A673 (cell line): ENCODE measurements around the gene FAM3B. TPM values are rescaled to one million over a fixed set of nuclear protein-coding genes. Genes with fewer than 3 reads are reported as not detected.

Experiments used
- BruUV-seq: library from RNA; stranded (reverse); fragments of 400-500 nt; replicated peaks from 2 replicates; lab custom pipeline; 2021; lab: Mats Ljungman, UMichigan
- CTCF ChIA-PET: fragments of 300-600 bp; sonication (Branson Sonifier 250); formaldehyde crosslinking; loops from one replicate; lab custom pipeline; 2022; ENCODE audit warnings: antibody characterized with exemption; lab: Charles Lee
- POLR2A ChIA-PET: fragments of 300-600 bp; sonication (Branson Sonifier 250); formaldehyde crosslinking; loops from one replicate; lab custom pipeline; 2022; ENCODE audit warnings: antibody characterized with exemption; ENCODE audit not compliant: low non-redundant PET; lab: Charles Lee
- DNase-seq: peaks from one replicate; pipeline ENCODE4 v3.0.0-alpha.2; 2015; ENCODE audit warnings: low spot score
- H3K27ac ChIP-seq: fragments of 200-600 bp; sonication (generic); 2 replicates; pipeline ENCODE4 v1.5.1; 2016; ENCODE audit warnings: mixed run types, low read depth, mild to moderate bottlenecking, mixed read lengths, antibody characterized with exemption, low read length; ENCODE audit not compliant: poor library complexity, severe bottlenecking
- H3K27me3 ChIP-seq: fragments of 200-600 bp; sonication (generic); replicated peaks from 2 replicates; pipeline ENCODE4 v1.6.1; 2017; ENCODE audit warnings: mixed run types, low read depth, mild to moderate bottlenecking, mixed read lengths, antibody characterized with exemption, low read length; ENCODE audit not compliant: insufficient read depth, poor library complexity
- H3K36me3 ChIP-seq: fragments of 200-600 bp; sonication (generic); 2 replicates; pipeline ENCODE4 v1.6.1; 2016; ENCODE audit warnings: mixed run types, mild to moderate bottlenecking, mixed read lengths, antibody characterized with exemption, low read length; ENCODE audit not compliant: insufficient read depth, poor library complexity, severe bottlenecking
- H3K4me1 ChIP-seq: fragments of 200-600 bp; sonication (generic); 2 replicates; pipeline ENCODE4 v1.6.1; 2017; ENCODE audit warnings: mixed run types, mild to moderate bottlenecking, mixed read lengths, antibody characterized with exemption, low read length; ENCODE audit not compliant: insufficient read depth, poor library complexity, severe bottlenecking
- H3K4me3 ChIP-seq: fragments of 200-600 bp; sonication (generic); 2 replicates; pipeline ENCODE4 v1.5.1; 2016; ENCODE audit warnings: low read depth, mixed run types, mild to moderate bottlenecking, mixed read lengths, low read length; ENCODE audit not compliant: poor library complexity, severe bottlenecking
- H3K9me3 ChIP-seq: fragments of 200-600 bp; sonication (generic); 2 replicates; pipeline ENCODE4 v1.6.1; 2016; ENCODE audit warnings: mixed run types, low read depth, mild to moderate bottlenecking, mixed read lengths, antibody characterized with exemption, low read length; ENCODE audit not compliant: poor library complexity, severe bottlenecking
- CTCF ChIP-seq: fragments of 300-800, 200-600 bp; sonication (generic); conservative IDR thresholded peaks from 2 replicates; pipeline ENCODE4 v1.5.1; 2017; ENCODE audit warnings: low read depth, mild to moderate bottlenecking, antibody characterized with exemption, low read length, moderate library complexity, mixed read lengths
- EZH2 ChIP-seq: fragments of 200-600 bp; sonication (generic); IDR thresholded peaks from 2 replicates; pipeline ENCODE4 v1.6.1; 2017; ENCODE audit warnings: borderline replicate concordance, low read depth, mild to moderate bottlenecking, mixed read lengths, antibody characterized with exemption, low read length; ENCODE audit not compliant: poor library complexity, severe bottlenecking
- intact Hi-C: fragments of 100-400 bp; cut with micrococcal nuclease; formaldehyde crosslinking; loops from one replicate; pipeline ENCODE4 v1.10.0; 2022; ENCODE audit not compliant: unreplicated experiment
- total RNA-seq: library from RNA; stranded (reverse); gene quantifications from 2 replicates; pipeline ENCODE4 v1.2.3, GENCODE V29; 2021

FAM3B gene
- total RNA-seq, 1 experiment from 2014 or later = not detected

- Histone ChIP-seq H3K27ac (no peak overlapping the region), H3K36me3 (no peaks in the 10 kb centered on the region), H3K4me3 (no peak overlapping the region), H3K27me3 (no peaks in the 10 kb centered on the region), H3K9me3 (no peaks in the 10 kb centered on the region), H3K4me1 (no peaks in the 10 kb centered on the region)
- no TSS peak for BruUV-seq
- ChIA-PET POLR2A (no interaction called here), CTCF (no interaction called here)
- no peak for TF ChIP-seq EZH2
- TF ChIP-seq CTCF = no peak
- DNase-seq = no peak
- intact Hi-C loops = no loop called here
These were observed 32.5 kb downstream of the FAM3B start for GRCh38 chr21:41349126-41349525.

DNA sequence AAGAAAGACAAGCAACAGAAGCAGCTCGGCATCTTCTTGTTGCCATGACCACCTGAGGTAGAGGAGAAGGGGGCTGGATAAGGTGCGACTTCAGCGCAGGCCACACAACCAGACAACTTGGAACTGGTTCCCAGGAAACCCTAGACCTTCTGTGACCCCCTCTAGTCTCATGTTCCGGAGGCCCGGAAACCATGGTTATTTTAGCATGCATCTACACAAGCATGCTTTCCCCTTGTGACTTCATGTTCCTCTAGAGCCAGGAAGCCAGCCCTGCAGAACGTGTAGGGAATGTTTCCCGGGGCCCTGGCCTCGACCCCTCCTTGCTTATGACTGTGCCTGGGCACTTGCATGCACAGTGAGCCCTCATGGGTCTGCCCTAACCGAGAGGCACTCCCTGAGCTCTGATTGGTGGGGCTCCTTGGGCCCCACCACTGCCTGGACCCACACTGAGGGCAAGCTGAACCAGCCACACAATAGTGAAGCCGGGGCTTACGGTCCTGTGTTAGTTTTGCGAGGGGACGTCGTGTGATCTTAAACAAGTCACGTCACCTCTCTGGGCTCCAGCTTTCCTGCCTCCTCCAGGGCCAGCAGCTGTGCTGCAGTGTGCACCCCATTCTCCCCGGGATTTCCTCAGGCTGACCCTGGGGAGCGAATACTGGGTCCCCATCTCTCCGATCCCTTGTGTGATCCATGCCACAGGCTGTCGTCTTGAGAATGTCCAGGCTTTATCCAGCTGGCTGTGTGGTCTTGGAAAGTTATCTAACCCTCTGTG, 33.2 kb downstream of the FAM3B start:
- DNase-seq = no peak
- Histone ChIP-seq H3K27ac (no peak overlapping the region), H3K9me3 (no peaks in the 10 kb centered on the region), H3K27me3 (no peaks in the 10 kb centered on the region), H3K36me3 (no peaks in the 10 kb centered on the region), H3K4me1 (no peaks in the 10 kb centered on the region), H3K4me3 (no peak overlapping the region)
- no TSS peak for BruUV-seq
- TF ChIP-seq CTCF (no peak), EZH2 (no peak)
- intact Hi-C loops = no loop called here
- ChIA-PET POLR2A (no interaction called here), CTCF (no interaction called here)

DNA sequence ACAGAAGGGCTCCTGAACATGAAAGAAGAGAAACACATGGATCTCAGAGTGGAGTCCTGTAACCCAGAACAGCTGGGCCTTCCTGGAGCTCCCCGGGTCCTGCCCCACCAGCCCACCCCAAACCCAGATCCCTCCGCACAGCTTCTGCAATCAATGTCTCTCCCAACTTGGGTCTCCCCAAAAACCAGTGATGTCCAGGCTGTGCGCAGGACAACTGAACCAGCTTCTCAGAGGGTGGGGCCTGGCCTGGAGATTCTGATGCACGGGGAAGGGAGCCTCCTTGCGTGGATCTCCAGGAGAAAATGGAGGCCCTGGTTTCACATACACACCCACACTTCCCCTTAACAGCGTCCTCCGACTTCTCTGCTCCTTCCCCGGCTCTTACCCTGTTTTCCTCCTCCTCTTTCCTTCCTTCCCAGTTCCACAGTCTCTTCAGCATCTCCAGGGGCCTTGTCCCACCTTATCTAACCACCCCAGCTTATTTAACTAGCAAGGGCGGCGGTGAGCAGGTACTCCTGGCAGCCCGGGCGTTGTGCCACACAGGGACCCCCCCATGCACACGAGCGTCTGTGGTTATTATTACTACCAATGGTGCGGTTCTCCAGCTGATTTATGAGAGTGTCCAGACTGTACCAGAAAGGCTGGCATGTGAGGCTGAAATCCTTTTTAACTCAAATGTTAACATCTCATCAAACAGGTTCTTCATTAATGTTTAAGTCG, 34.0 kb downstream of the FAM3B start:
- intact Hi-C loops = no loop called here
- CTCF ChIA-PET = no interaction called here
- TF ChIP-seq EZH2 (no peak), CTCF (no peak)

More for the DNA sequence above, 34.0 kb downstream of the FAM3B start:
- Histone ChIP-seq H3K36me3 (no peaks in the 10 kb centered on the region), H3K4me1 (no peaks in the 10 kb centered on the region), H3K27me3 (no peaks in the 10 kb centered on the region), H3K27ac (no peak overlapping the region), H3K4me3 (no peak overlapping the region), H3K9me3 (no peaks in the 10 kb centered on the region)
- BruUV-seq = no TSS peak
- POLR2A ChIA-PET = no interaction called here
- no peak for DNase-seq
